Measurements from ENCODE around the gene LRRC71. TPM values are rescaled to one million over a fixed set of nuclear protein-coding genes. Genes with fewer than 3 reads are reported as not detected.

Gene LRRC71
- total RNA-seq, 1 donor from 2014 or later, result 2.5 TPM

DNA sequence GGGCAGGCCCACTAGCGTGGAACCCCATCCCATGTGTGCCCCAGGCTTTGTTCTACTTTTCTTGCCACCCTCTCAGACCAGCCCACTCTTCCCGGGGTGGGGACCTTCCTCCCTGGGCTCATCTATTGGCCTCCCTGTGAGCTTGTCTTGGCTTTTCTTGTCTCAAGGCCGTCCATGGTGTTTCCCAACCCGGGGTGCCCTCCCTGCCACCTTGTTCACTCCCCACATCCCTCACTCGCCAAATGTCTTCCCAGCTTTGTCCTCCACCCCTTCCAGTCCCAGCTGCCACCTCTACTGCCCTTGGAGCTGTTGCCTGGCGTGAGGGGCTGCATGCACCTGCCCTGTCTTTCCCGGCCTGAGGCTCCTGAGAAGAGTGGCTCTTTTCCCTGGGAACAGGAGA lies 18.4 kb downstream of the LRRC71 start:
- intact Hi-C loops (cut with DNase I), result no loop called here
- no peak for ATAC-seq
- no peak for DNase-seq (ENCODE audit: low spot score)

DNA sequence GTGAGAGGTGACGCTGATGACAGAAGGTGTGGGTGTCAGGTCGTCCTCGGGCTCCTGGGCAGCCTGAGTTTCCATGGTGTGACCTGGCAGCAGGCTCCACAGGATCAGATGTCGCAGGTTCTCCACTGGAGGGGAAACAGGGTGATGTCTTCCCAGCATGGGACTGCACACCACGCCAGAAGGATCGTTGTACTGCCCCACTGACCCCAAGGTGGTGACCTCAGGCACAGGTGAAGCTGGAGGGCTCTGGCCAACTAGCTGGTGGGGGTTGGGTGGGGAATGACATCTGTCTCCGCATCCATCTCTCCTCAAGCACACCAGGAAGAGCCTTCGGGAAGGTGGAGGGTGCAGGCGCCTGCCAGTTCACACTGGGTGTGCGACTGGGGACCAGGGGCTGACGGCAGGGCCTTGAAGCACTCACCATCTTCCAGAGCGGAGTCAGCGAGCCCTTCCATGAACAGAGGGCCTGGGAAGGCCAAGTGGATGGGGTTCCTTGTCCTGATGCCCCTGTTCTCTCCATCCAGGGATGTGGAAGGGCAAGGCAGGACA lies 19.4 kb downstream of the LRRC71 start:
- ATAC-seq (no peak), DNase-seq (ENCODE audit: low spot score) (no peak)
- intact Hi-C loops (cut with DNase I), result no loop called here

DNA sequence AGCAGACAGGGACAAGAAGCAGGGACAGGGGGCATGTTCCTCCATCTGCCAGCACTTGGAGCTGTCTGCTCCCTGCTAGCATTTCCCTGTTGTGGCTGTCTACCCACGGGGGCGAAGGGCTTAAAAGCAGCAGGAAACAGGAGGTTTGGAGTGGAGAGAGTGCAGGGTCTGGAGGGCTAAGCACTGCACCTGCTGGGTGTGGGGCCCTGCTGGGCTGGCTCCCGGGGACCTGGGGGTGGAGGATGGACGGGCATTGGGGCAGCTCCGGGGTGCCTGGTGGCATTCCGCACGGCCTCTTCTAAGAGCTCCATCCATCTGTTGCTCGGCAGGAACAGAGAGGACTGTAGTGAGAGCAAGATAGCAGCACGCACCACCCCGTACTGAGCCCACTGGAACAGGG lies 21.2 kb downstream of the LRRC71 start:
- intact Hi-C loops (cut with DNase I), result no loop called here
- DNase-seq (ENCODE audit: low spot score) (peak; percentile 37), ATAC-seq (no peak)

DNA sequence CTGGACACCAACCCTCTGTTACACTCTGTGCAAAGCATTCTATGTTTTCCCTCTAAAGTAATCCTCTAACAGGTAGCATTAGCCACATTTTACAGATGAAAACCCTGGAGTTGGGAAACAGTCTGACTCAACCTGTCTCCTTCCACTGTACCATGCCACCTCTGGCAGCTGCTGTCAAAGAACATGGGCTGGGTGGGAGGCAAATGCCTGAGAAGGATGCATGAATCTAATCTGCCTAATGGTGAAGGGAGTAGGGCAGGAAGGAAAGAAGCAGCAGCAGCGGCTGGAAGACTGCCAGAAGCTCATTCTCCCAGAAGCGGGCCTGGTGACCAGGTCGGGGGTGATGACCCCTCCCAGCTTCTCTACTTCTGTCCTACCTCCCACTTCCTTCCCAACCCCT lies 21.7 kb downstream of the LRRC71 start:
- intact Hi-C loops (cut with DNase I), result no loop called here
- DNase-seq (ENCODE audit: low spot score), result no peak

DNA sequence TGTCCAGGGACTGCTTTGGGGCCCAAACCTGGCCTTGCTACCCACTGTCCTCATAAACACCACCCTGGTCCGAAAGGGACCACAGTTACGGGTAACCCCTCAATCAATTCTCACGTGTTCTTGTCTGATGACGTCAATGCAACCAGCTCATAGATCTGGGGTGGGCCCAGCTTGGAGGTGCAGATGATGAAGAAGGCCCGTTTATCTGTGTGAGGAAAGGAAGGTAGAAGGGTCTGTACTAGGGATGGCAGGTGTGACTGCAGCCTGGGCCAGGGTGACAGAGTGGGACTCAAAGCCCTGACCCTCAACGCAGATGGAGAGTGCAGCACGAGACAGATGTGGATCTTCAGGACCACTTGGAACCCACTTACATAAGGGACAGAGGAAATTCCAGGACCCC lies 22.1 kb downstream of the LRRC71 start:
- ATAC-seq (no peak), DNase-seq (ENCODE audit: low spot score) (peak; percentile 41)

More for the DNA sequence above, 21.7 kb downstream of the LRRC71 start:
- no peak for ATAC-seq

DNA sequence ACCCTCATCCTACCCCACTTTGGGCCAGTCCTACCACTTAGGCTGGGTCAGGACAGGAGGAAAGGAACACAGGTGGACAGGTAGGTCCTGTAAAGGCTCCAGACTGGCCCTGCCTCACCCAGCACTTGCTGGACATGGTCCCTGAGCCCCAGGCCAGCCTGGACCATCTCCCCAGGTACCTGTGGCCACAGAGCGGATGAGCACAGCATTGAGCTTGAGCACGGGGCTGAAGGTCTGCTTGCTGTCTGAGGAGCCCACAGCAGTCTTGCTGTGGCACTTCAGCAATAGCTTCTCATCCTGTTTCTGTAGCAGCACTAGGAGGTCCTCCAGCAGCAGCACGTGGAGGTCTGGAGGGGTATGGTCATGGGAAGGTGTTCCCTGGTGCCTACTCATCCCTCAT lies 23.3 kb downstream of the LRRC71 start:
- intact Hi-C loops (cut with DNase I), result no loop called here
- peak; percentile 43 for DNase-seq (ENCODE audit: low spot score)
- ATAC-seq, result no peak

More for the DNA sequence above, 22.1 kb downstream of the LRRC71 start:
- intact Hi-C loops (cut with DNase I), result no loop called here

DNA sequence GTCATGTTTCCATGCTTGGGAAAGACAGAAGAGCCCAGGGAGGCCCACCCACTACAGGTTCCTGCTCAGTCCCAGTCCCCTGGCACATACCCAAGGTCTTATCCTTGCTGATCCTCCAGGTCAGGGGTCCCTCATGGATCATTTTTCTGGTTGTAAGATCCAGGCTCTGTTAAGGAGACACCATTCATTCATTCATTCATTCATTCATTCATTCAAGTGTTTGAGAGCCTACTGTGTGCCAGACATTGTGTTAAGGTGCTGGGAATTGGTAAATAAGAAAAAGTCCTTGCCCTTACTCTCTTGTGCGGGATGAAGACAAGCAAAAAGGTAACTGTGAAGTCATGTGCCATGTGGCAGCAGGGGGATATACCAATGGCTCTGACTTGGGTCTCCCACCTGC lies 23.8 kb downstream of the LRRC71 start:
- DNase-seq (ENCODE audit: low spot score), result no peak
- intact Hi-C loops (cut with DNase I), result no loop called here
- ATAC-seq, result no peak

DNA sequence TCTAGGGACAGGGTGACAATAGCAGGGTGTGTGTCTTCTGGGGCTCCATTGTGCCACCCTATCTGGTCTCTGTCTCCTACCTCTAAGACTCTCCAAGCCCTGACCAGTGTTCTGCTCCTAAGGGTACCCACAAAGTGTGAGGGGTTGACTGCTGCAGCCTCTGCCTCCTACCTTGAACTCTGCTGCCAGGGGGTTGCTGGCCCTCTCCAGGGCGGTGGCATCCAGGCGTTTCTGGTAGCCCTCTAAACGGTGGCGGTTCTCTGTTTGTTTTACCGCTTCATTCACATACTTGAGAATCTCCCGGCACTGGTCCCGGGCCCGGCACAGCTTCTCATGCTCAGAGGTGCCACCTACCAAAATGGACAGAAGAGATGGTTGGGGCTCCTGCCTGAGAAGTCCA lies 24.4 kb downstream of the LRRC71 start:
- no peak for DNase-seq (ENCODE audit: low spot score)
- intact Hi-C loops (cut with DNase I), result no loop called here
- no peak for ATAC-seq

DNA sequence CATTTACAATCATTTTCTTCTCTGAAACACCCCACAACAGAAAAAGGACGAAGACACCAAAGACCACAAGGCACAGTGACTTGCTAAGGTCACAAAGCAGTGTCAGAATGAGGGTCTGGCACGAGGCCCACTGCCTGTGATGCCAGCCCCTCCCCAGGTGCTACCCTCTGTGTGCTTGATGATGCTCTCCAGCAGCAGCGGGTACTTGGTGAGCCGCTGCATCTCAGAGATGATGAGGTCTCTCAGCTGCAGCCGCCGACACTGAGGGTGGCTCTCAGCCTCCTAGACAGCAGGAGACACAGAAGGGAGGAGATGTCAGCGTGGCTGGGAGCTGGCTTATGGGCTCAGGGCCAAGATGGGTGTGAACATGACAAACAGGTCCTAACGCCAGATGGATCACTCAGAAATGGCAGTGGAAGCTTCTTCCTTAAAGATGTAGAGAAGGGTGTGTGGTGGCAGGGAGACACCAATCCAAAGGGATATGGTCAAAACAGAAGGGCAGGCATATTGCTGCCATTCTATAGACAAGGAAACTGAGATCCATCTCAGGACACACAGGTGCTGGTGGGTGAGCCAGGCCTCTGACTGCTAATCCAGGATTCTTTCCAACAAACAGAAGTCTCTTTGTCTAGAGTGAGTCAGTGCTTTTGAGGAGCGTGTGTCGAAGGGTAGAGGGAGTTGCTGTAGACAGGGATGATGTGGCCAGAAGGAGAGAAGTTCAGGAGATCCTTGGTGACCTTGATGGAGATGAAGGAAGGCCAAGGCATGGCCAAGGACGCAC lies 25.6 kb downstream of the LRRC71 start:
- intact Hi-C loops (cut with DNase I), result no loop called here
- DNase-seq (ENCODE audit: low spot score) (peak; percentile 52), ATAC-seq (no peak)

DNA sequence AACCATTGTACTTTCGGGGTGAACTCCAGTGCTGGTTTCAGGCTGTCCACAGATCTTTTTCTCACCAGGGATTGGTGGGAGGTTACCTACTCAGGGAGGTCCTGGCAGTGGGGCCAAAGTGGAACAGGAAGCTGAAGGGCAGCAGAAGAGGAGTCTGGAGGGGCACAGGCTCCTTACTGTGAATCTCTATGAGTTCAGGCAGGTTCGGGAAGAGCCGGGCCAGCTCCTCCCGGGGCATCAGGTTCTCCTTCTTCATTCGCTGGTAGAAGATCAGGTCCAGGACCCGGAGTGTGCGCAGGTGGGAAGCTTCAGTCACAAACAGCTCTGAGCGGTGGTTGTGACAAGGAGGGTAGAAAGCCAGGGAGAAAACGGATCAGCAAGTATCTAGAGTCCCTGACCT lies 26.7 kb downstream of the LRRC71 start:
- ATAC-seq, result no peak
- intact Hi-C loops (cut with DNase I), result no loop called here

DNA sequence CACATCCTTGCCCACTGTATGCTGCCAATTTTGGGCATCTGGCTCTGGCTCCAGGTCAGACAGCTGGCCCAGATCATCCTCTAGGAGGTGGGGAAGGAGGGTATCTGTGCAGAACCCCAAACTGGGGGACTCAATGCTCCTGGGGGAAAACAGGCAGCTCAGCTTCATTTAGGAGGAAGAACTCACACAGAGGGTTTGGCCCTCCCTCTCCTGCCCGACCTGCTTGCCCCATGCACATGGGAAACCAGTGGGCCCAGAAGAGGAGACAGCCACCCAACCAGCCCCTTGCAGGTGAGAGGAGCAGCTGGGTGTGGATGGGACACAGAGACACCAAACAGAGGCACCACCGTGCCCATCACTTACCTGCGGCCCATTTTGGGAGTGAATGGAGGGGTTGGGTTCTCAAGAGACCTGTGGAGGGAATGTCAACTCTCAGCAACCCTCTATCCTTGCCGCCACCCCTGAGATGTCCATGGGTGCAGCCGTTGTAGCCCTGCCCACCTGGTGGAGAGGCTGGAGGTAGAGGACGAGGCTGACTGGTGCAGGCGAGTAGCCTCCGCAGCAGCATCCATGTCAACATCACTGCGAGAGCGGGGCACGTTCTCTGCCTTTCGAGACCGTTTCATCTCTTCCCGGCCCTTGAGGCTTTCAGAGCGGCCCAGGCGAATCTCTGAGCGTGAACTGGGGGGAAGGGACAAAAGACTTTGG lies 27.5 kb downstream of the LRRC71 start:
- no peak for ATAC-seq

More for the DNA sequence above, 26.7 kb downstream of the LRRC71 start:
- peak; percentile 39 for DNase-seq (ENCODE audit: low spot score)

DNA sequence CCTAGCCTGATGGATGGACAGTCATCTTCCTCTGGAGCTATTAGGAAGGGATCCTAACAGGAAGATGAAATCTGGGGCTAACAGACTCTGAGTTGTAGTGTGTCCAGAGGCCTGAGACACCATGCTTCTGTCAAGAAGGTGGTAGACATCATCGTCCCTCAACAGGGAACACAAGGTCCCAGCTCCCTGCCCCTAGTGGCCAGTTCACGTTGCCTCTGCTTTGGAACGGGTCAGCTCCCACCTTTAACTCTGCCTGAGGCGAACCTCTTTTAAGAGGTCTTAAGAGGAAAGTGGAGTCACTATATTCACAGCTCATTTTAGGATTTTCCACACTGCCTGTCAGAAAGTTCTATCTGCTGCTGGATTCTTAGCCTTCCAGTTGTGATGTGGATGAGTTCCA lies 28.3 kb downstream of the LRRC71 start:
- DNase-seq (ENCODE audit: low spot score), result peak; percentile 36
- ATAC-seq, result no peak
- intact Hi-C loops (cut with DNase I), result no loop called here

More for the DNA sequence above, 27.5 kb downstream of the LRRC71 start:
- intact Hi-C loops (cut with DNase I), result no loop called here
- DNase-seq (ENCODE audit: low spot score), result peak; percentile 43

DNA sequence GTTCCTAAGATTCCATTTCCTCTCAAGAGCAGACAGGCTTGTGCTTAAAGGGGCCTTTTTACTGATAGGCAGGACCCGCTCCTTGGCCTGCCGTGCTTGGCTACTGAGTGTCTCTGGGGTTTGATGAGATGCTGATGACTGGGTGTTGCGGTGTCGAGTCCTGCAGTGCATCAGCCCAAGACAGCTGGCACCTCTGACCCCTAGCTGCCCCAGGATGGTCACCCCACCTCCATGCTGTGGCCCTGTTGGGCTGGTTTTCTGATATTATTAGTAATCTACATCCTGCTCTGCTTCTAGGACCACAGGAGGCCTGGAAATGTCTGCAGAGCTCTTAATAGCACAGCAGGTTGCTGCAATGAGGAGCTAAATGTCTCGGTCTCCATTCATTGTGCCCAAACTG lies 28.7 kb downstream of the LRRC71 start:
- intact Hi-C loops (cut with DNase I), result no loop called here
- ATAC-seq (no peak), DNase-seq (ENCODE audit: low spot score) (peak; percentile 30)

DNA sequence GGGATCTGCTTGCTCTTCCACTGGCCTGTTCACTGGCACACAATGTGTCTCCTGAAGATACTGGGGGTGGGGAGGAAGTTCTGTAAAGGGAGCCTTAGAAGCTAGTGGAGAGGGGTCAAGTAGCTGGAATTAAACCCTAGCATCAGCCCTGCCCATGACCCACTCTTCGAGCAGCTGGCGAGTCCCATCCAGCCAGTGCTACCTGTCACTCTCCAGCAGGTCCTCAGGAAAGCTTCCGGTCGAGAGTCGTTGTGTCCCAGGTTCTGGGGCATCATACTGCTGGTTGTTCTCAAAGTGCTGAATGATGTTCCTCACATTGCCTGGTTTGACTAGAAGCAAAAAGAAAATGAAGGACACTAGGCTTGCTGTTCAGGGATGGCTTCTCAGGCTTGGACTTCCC lies 30.9 kb downstream of the LRRC71 start:
- intact Hi-C loops (cut with DNase I), result no loop called here
- DNase-seq (ENCODE audit: low spot score) (peak; percentile 40), ATAC-seq (no peak)

DNA sequence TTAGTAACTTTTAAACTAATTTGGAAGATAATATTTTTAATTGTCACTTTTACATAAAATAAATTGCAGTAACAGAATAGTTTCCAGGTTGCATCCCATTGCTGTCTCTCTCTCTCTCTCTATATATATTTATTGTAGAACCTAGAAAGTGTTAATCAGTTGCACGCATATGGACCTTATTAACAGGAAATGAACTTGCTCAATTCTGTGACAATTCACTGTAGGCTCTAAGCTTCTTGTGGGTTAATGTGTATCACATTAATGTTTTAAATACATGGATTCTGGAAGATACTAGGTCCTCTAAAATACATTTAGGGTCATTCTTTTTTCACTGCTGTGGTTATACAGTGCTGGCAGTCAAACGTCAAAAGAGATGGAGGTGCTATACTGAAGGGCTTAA lies 33.1 kb downstream of the LRRC71 start:
- intact Hi-C loops (cut with DNase I), result no loop called here
- no peak for ATAC-seq

DNA sequence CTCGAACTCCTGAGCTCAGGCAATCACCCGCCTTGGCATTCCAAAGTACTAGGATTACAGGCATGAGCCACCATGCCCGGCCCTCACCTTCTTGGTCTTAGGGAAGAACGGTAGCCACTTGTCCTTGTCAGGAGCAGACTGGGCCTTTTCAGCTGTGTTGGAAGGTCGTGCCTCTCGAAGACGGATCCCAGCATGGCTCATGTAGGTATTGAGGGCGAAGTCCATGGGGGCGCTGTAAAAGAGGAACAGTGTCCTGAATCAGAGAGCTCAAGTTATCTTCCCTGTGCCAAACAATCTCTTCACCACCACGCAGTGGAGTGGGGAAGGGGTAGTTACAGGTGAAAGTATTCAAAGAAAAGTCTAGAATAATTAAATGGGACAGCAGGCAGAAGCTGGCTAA lies 35.9 kb downstream of the LRRC71 start:
- DNase-seq (ENCODE audit: low spot score) (no peak), ATAC-seq (no peak)
- intact Hi-C loops (cut with DNase I), result no loop called here

More for the DNA sequence above, 33.1 kb downstream of the LRRC71 start:
- no peak for DNase-seq (ENCODE audit: low spot score)

DNA sequence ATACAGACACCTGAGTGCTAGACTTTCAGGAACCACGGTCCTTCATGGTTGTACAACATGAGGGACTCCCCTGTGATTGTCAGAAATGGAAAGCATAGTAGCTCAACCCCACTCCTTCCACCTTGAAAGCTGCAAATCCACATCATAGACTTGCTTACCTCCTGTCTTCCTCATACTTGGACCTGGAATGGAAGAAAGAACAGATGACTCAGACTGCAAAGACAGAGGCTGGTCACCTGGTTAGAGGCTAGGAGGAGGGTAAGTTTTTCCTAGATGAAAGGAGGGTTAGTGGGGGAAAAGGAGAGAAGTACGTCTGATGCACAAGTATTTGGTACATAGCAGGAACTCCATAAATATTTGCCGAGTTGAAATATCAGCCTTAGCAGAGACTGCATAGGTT lies 37.2 kb downstream of the LRRC71 start:
- no peak for DNase-seq (ENCODE audit: low spot score)
- intact Hi-C loops (cut with DNase I), result no loop called here
- ATAC-seq, result no peak

DNA sequence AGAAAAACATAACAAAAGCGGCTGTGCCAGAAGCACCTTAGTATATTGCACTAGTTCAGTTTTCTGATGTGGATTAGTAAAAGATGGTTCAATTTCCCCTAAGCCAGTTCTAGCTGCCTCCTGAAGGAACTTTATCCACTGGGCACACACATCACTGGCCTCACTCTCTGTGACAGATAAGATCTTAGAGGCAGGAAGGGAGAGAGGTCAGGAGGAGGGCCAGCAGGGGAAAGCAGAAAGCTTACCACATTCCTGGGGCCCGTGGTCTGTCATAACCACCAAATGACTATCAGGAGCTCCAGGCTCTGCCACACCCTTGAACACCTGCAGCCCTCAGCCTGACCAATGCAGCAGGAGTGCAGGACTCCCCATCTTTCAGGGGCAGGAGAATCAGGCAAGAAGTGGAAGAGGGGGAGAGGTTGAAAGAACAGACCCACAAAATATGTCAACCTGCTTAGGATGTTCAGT lies 37.8 kb downstream of the LRRC71 start:
- DNase-seq (ENCODE audit: low spot score) (no peak), ATAC-seq (no peak)
- intact Hi-C loops (cut with DNase I), result no loop called here

DNA sequence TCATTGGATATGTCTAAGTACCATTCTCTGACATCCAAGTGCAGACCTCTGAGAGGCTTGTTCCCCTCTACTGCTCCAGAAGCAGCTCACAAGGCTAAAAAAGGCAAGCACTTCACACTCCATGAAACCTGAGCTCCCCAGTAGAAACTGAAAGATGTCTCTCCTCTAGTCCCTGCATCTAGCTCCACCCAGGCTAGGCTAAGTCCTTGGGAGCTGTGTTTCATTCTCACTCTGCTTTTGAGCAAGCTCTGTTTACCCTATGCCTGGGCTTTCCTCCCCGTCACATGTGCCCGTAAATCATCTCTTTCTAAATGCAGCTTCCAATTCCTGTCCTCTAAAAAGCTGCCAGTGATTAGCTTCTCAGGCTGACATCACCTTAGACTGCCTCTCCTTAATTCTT lies 39.0 kb downstream of the LRRC71 start:
- ATAC-seq (no peak), DNase-seq (ENCODE audit: low spot score) (no peak)
- intact Hi-C loops (cut with DNase I), result no loop called here

DNA sequence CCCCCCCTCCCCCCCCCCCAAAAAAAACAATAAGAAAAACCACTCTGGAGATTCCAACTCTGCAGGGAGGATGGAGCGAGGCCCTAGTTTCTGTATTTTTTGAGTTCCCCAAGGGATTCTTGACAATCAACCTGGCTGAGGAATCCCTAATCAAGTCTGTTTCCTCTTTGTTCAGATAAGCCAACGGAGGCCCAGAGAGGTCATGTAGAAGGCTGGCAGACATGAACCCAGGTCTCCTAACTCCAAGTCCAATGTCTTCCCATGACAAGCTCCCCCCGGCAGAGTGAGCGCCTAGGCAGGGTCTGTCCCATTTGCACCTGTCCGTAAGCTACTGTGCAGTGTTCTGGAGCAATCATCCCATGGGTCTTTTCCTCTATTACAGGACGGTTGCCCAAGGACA lies 39.5 kb downstream of the LRRC71 start:
- intact Hi-C loops (cut with DNase I), result no loop called here
- DNase-seq (ENCODE audit: low spot score), result no peak
- no peak for ATAC-seq

Data from sciatic nerve (tissue), 2 donors.